Left hindlimb (tissue), 1 donor: ENCODE data around the gene SIX5.
A peak's percentile ranks its signal among the peaks of the same experiment; 100 is the strongest.
"Not testable (repeated sequence)": the region's sequence is repeated elsewhere in the genome, so short reads cannot be mapped to it uniquely, and the experiment has no call there.

Source experiments
- DNase-seq: peaks from one replicate; pipeline ENCODE4 v3.0.0-alpha.2; 2018

The SIX5 gene

DNA sequence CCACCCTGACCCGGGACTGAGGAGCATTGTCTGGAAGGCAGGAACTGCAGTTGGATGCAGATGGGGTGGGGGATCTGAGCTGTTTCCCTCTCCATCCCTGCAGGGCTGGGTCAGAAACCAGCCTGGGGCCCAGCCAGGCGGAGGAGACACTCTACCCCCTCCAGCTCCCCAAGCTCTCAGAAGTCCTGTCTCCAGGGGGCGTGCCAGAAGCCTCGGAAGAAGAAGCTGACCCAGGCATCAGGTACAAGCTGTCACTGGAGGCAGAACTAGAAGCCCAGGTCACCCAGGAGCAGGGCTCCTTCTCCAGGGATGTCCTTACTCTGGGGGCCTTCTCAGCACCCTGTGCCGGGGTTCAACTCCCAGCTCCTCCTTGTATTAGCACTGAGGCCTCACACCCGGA lies 15.5 kb downstream of the SIX5 start:
- DNase-seq = no peak

DNA sequence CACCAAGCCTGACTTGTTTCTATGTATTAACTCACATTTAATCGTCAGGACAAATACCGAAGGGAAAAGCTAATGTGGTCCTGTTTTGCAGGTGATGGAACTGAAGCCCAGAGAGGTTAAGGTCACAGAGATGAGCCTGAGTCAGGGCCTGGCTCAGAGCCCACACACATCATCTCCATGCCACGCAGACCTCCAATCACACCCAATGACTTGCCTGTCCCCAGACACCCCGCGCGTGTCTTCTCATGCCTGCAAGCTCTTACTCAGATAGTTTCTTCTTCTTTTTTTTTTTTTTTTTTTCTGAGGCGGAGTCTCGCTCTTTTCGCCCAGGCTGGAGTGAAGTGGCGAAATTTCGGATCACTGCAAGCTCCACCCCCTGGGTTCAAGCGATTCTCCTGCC lies 16.4 kb downstream of the SIX5 start:
- DNase-seq = peak; percentile 8

GRCh38 chr19:45751483-45751882 lies 17.6 kb downstream of the SIX5 start:
- not testable (repeated sequence) for DNase-seq

GRCh38 chr19:45747513-45747912 lies 21.5 kb downstream of the SIX5 start:
- DNase-seq = no peak

DNA sequence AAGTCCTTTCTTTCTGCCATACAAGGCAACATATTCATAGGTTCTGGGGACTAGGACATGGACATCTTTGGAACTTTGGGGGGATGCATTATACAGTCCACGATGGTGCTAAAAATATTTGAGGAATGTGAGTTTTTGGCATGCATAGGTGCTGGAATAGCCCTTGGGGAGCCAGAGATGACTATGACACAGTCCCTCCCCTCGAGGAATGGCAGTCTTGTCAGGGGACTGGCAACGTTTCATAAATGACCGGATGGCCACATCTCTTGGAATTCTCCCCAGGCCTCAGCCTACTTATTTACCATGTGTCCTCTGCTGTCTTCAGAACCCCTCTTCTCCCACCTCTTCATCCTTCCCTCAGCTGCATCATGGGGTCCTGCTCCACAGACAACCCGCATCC lies 22.2 kb downstream of the SIX5 start:
- no peak for DNase-seq

DNA sequence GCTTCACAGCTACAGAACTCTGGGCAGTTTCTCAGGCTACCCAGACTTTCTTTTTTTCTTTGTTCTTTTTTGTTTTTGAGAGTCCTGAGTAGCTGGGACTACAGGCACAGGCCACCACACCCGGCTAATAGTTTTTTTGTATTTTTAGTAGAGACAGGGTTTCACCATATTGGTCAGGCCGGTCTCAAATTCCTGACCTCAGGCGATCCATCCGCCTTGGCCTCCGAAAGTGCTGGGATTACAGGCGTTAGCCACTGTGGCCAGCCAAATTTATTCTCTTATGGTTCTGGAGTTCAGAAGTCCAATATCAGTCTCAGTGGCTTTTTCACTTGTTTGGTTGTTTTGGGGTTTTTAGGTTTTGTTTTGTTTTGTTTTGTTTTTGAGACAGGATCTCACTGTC lies 23.4 kb downstream of the SIX5 start:
- DNase-seq = no peak

GRCh38 chr19:45742969-45743368 lies 26.1 kb downstream of the SIX5 start:
- no peak for DNase-seq

DNA sequence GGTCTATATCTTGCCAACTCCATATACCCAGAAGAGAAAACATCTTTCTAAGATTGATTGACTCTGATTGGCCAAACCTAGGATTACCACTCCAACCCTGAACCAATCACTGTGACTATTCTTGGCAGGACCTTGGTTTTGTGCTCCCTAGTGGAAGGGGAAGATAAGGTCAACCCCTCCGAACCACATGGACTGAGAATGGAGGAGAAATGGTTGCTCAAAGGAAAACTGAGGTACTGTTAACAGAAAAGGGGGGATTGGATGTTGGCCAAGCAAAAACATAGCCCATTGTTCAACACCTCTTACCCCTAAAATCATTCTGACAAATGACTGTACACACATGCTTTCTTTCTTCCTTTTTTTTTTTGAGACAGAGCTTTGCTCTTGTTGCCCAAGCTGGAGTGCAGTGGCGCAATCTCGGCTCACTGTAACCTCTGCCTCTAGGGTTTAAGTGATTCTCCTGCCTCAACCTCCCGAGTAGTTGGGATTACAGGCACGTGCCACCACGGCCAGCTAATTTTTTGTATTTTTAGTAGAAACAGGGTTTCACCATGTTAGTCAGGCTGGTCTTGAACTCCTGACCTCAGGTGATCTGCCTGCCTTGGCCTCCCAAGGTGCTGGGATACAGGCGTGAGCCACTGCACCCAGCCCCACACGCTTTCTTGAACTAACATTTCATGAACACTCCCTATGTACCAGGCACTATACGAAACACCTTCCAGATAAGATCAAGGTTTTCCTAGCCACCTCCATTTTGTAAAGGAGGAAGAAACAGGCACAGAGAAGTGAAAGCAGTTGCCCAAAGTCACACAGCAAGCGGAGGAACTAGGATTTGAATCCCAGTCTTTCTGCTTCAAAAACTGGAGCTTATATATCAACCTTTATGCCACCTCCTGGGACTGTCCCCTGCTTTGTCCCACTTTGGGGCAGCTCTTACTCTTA lies 29.3 kb downstream of the SIX5 start:
- no peak for DNase-seq

- no peak for DNase-seq
Measured at GRCh38 chr19:45733160-45733810, 35.8 kb downstream of the SIX5 start, which contains the start of gene MEIOSIN. Gene MEIOSIN (plus strand): TSS chr19:45733439. CDS start chr19:45735377, 1,938 bp downstream.

GRCh38 chr19:45730368-45731288 lies 38.4 kb downstream of the SIX5 start, which contains the start of gene FBXO46:
Gene FBXO46 (minus strand): TSS chr19:45730896. CDS start chr19:45713495, 17,401 bp downstream.
- DNase-seq = peak; percentile 98

DNA sequence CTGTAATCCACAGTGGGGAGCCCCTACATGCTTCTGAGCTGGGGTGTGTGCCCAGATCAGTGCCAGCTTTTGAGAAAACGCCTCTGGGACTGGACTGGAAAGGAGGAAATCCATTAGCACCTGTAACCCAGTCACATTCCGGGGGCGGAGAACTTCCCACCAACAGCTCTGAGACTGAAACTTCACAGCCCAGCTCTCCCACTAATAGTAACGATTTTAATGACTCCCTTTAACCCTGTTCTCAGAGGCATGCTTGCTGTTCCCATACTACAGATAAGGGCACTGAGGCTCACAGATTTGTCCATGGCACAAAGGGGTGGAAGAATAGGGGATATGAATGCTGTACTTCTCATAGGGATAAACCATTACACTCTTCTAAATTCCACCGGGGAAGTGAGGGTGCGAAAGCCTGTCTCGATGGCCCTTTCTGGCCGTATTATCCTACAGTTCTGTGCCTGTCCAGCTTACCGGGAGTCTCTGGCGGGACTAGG lies 39.2 kb downstream of the SIX5 start:
- DNase-seq = no peak

DNA sequence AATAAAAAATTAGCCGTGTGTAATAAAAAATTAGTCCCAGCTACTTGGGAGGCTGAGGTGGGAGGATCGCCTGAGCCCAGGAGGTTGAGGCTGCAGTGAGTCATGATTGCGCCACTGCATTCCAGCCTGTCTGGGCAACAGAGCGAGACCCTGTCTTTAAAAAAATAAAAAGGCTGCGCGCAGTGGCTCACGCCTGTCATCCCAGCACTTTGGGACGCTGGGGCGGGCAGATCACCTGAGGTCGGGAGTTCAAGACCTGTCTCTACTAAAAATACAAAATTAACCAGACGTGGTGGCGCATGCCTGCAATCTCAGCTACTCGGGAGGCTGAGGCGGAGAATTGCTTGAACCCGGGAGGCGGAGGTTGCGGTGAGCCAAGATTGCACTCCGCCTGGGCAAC lies 40.4 kb downstream of the SIX5 start:
- not testable (repeated sequence) for DNase-seq

DNA sequence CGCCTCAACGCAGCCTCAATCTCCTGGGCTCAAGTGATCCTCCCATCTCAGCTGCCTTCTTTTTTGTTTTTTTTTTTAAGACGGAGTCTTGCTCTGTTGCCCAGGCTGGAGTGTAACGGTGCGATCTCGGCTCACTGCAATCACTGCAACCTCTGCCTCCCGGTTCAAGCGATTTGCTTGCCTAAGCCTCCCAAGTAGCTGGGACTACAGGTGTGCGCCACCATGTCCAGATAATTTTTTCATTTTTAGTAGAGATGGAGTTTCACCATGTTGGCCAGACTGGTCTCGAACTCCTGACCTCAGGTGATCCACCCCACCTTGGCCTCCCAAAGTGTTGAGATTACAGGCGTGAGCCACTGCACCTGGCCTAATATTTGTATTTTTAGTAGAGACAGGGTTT lies 49.0 kb downstream of the SIX5 start:
- not testable (repeated sequence) for DNase-seq

GRCh38 chr19:45717983-45718650 lies 50.9 kb downstream of the SIX5 start:
- DNase-seq = no peak

DNA sequence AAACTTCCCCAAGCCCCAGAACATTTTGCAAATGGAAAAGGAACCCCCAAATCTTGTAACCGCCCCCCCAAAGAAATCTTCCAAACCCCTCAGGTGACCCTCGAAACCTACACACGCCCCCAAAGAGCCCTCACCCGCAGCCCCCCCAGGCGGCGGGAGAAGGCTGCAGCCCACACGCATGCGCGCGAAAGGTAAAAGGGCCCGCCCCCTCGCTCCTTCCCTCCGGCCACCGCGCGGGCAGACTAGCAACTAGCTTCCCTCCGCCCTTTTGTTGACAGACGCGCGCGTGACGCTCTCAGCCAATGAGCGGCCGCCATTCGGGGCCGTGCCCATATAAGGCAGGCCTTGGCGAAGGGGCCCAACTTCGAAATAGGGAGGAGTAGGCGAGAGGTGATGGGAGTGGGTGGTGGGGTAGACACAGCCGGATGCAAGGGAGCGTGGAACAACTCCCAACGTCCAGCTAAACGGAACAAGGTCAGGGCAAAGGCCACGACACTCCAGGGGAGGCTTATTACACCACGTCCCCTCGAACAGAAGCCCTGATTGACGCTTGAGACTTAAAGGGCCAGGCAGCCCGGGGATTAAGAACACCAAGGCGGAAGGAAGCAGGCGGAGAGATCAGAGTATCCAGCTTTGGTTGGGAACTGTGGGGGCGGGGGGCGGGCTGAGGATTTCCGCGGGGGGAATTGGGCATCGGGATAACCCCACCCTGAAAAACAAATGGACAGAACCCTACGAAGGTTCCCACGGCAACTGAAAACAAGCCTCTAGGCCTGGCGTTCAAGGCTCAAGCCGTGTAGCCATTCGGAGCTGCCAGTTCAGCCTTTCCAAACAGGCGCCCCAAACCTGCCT lies 51.7 kb downstream of the SIX5 start:
- DNase-seq = peak; percentile 99

DNA sequence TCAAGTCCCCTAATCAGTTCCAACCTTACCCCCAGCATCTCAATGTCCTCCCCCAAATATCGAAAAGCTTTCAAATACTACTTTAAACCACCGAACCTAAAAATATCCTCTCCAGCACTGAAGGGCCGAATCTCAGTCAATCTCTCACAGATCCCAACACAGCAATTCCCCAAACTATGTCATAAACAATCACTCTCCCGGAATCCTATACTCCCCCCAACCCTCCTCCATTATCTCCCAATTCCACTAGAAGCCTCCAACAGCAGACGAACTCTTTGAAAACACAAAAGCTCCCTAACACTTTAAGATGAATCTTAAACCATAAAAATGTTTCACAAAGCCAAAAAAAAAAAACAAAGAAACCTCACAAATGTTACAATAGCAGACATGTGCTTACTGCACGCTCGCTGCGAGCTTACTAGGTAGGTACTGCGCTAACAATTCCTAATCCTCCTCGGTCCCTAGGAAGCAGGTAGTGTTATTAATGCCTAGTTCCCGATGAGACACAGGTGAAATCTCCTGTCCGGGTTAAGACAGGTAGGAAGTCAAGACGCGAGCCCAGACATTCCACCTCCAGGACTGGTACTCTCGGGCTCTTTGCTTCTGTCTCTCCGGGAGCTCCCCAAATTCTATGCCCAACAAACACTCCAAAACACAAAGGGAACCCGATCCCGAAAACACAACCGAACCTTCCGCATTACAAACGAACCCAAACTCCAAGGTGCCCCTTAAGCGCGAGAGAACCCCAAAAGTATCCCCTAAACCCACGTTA lies 52.5 kb downstream of the SIX5 start:
- DNase-seq = no peak

DNA sequence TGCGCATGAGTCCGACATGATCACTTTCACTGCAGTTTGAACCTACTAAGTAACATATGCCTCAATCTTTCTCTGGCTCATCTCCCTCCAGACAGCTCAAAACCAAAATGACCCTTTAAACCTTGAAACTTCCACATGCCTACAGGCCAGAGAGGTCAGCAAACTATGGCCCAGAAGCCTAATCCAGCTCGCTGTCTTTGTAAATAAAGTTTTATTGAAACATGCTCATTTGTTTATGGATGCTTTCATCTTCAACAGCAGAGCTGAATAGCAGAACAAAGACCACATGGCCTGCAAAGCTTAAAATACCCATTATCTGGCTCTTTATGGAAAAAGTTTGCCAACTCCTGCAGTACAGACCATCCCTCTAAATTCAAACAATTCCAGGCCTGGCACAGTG lies 53.9 kb downstream of the SIX5 start:
- no peak for DNase-seq
